GM23338 (cell line): ENCODE measurements around the gene MYO6. TPM values are rescaled to one million over a fixed set of nuclear protein-coding genes. Genes with fewer than 3 reads are reported as not detected.

Source experiments
- ATAC-seq: fragments of 200-7000 bp; cut with Tn5 transposase; 3 replicates; pipeline ENCODE4 v1.9.1; 2020
- DNase-seq: peaks from one replicate; pipeline ENCODE4 v3.0.0-alpha.2; 2015; ENCODE audit warnings: low spot score
- H2AFZ ChIP-seq: fragments of 200-600 bp; sonication (generic); 2 replicates; pipeline ENCODE4 v1.8.0; 2016; ENCODE audit warnings: antibody characterized with exemption, mild to moderate bottlenecking, moderate library complexity
- H3F3A ChIP-seq: fragments of 200-600 bp; sonication (generic); replicated peaks from 2 replicates; pipeline ENCODE4 v1.8.0; 2017; ENCODE audit warnings: antibody characterized with exemption, mixed run types, low read depth
- H3K27ac ChIP-seq: fragments of 200-600 bp; sonication (generic); 2 replicates; pipeline ENCODE4 v1.6.1; 2016; ENCODE audit warnings: low read depth
- H3K27me3 ChIP-seq: fragments of 200-600 bp; sonication (generic); 2 replicates; pipeline ENCODE4 v1.8.0; 2016; ENCODE audit warnings: mild to moderate bottlenecking, mixed run types, moderate library complexity; ENCODE audit not compliant: insufficient read depth
- H3K36me3 ChIP-seq: fragments of 200-600 bp; sonication (generic); 2 replicates; pipeline ENCODE4 v1.8.0; 2016; ENCODE audit warnings: mild to moderate bottlenecking; ENCODE audit not compliant: insufficient read depth
- H3K4me1 ChIP-seq: fragments of 200-600 bp; sonication (generic); 2 replicates; pipeline ENCODE4 v1.8.0; 2016; ENCODE audit warnings: mild to moderate bottlenecking, moderate library complexity; ENCODE audit not compliant: insufficient read depth
- H3K4me2 ChIP-seq: fragments of 200-600 bp; sonication (generic); 2 replicates; pipeline ENCODE4 v1.7.1; 2017; ENCODE audit warnings: mixed run types
- H3K4me3 ChIP-seq: fragments of 200-600 bp; sonication (generic); 2 replicates; pipeline ENCODE4 v1.6.1; 2016; ENCODE audit warnings: mixed run types
- H3K79me2 ChIP-seq: fragments of 200-600 bp; sonication (generic); replicated peaks from 2 replicates; pipeline ENCODE4 v1.8.0; 2017; ENCODE audit warnings: mild to moderate bottlenecking; ENCODE audit not compliant: insufficient read depth
- H3K9me2 ChIP-seq: fragments of 200-600 bp; sonication (generic); 2 replicates; pipeline ENCODE4 v1.8.0; 2017; ENCODE audit not compliant: insufficient read depth
- H4K20me1 ChIP-seq: fragments of 200-600 bp; sonication (generic); replicated peaks from 2 replicates; pipeline ENCODE4 v1.8.0; 2017; ENCODE audit warnings: mild to moderate bottlenecking; ENCODE audit not compliant: insufficient read depth
- H3K27ac Mint-ChIP-seq: 2 replicates; pipeline ENCODE4 v1.8.0; 2020; ENCODE audit warnings: inconsistent platforms, mild to moderate bottlenecking, moderate library complexity, mixed read lengths
- H3K27me3 Mint-ChIP-seq: 3 replicates; pipeline ENCODE4 v1.8.0; 2022; ENCODE audit warnings: low read depth, mild to moderate bottlenecking, moderate library complexity, mixed read lengths, inconsistent platforms; ENCODE audit not compliant: insufficient read depth, poor library complexity
- H3K36me3 Mint-ChIP-seq: 3 replicates; pipeline ENCODE4 v1.8.0; 2021; ENCODE audit warnings: low read depth, mild to moderate bottlenecking, inconsistent platforms, moderate library complexity, mixed read lengths
- H3K4me1 Mint-ChIP-seq: 3 replicates; pipeline ENCODE4 v1.8.0; 2020; ENCODE audit warnings: mild to moderate bottlenecking, inconsistent platforms, mixed read lengths
- H3K4me3 Mint-ChIP-seq: 3 replicates; pipeline ENCODE4 v1.8.0; 2021; ENCODE audit warnings: moderate library complexity, mild to moderate bottlenecking, inconsistent platforms, mixed read lengths
- H3K9me3 Mint-ChIP-seq: 3 replicates; pipeline ENCODE4 v1.8.0; 2020; ENCODE audit warnings: moderate library complexity, mild to moderate bottlenecking, inconsistent platforms, mixed read lengths
- CREB1 ChIP-seq: fragments of 250-450 bp; sonication (Bioruptor Pico); IDR thresholded peaks from 2 replicates; pipeline ENCODE4 v1.5.0; 2020; ENCODE audit warnings: low read depth, mild to moderate bottlenecking, moderate library complexity
- CTCF ChIP-seq, 2 experiments: fragments of 200-600 bp in 1 of 2; sonication (generic) in 1 of 2; conservative IDR thresholded peaks; 2 replicates each; pipeline versions ENCODE4 v1.5.1 to v1.6.1; 2016 to 2017; ENCODE audit warnings: antibody characterized with exemption in 2 of 2, low read depth in 2 of 2, mild to moderate bottlenecking in 2 of 2, moderate library complexity in 1 of 2
- ETS1 ChIP-seq: IDR thresholded peaks from 2 replicates; pipeline ENCODE4 v1.6.1; 2016; ENCODE audit warnings: antibody characterized with exemption
- EZH2 ChIP-seq: fragments of 200-600 bp; sonication (generic); IDR thresholded peaks from one replicate; pipeline ENCODE4 v1.8.0; 2017; ENCODE audit warnings: antibody characterized with exemption, mild to moderate bottlenecking, low read depth; ENCODE audit not compliant: unreplicated experiment
- EZH2phosphoT487 ChIP-seq: fragments of 200-600 bp; sonication (generic); IDR thresholded peaks from one replicate; pipeline ENCODE4 v1.8.1; 2018; ENCODE audit warnings: antibody characterized with exemption; ENCODE audit not compliant: unreplicated experiment
- JUNB ChIP-seq: IDR thresholded peaks from one replicate; pipeline ENCODE4 v1.6.1; 2016; ENCODE audit warnings: antibody characterized with exemption; ENCODE audit not compliant: unreplicated experiment
- NANOG ChIP-seq: IDR thresholded peaks from 2 replicates; pipeline ENCODE4 v1.6.1; 2016; ENCODE audit warnings: antibody characterized with exemption, borderline replicate concordance
- POLR2AphosphoS5 ChIP-seq: IDR thresholded peaks from 2 replicates; pipeline ENCODE4 v1.6.1; 2016; ENCODE audit warnings: antibody characterized with exemption, low read depth
- REST ChIP-seq: IDR thresholded peaks from one replicate; pipeline ENCODE4 v1.6.1; 2018; ENCODE audit warnings: antibody characterized with exemption; ENCODE audit not compliant: unreplicated experiment
- STAT1 ChIP-seq: IDR thresholded peaks from one replicate; pipeline ENCODE4 v1.6.1; 2016; ENCODE audit warnings: antibody characterized with exemption; ENCODE audit not compliant: unreplicated experiment
- ZNF114 ChIP-seq: fragments of 250-450 bp; sonication (Bioruptor Pico); IDR thresholded peaks from 2 replicates; pipeline ENCODE4 v1.5.0; 2020; ENCODE audit warnings: mild to moderate bottlenecking, moderate library complexity
- ZNF331 ChIP-seq: fragments of 250-450 bp; sonication (Bioruptor Pico); IDR thresholded peaks from 2 replicates; pipeline ENCODE4 v1.5.0; 2020; ENCODE audit warnings: low read depth, mild to moderate bottlenecking, moderate library complexity
- ZNF462 ChIP-seq: fragments of 250-450 bp; sonication (Bioruptor Pico); IDR thresholded peaks from 2 replicates; pipeline ENCODE4 v1.5.0; 2020; ENCODE audit warnings: mild to moderate bottlenecking, moderate library complexity
- polyA plus RNA-seq: library from polyadenylated mRNA; unstranded; fragments of >200 nt; fragmentation: Nextera tagmentation; extraction: Ambion mirVana; gene quantifications from 2 replicates; pipeline ENCODE4 v1.2.1, GENCODE V29; 2016
- total RNA-seq: library from RNA; depleted of rRNA; stranded (reverse); fragments of >200 nt; shearing (Covaris generic); gene quantifications from 2 replicates; pipeline ENCODE4 v1.2.3, GENCODE V29; 2014

MYO6 gene
- total and polyA plus RNA-seq, 2 experiments from 2014 or later, result 21.8 to 33.0 TPM

GRCh38 chr6:75842732-75843131, 93.7 kb downstream of the MYO6 start:
- no peaks in the 10 kb centered on the region for H3K27me3 ChIP-seq
- H3K79me2 ChIP-seq, result no peaks in the 10 kb centered on the region
- no peaks in the 10 kb centered on the region for H3K36me3 Mint-ChIP-seq
- no peak overlapping the region for H3K4me3 Mint-ChIP-seq
- H3K27ac ChIP-seq, result no peak overlapping the region
- H3K27ac Mint-ChIP-seq, result no peak overlapping the region
- no peak overlapping the region for H2AFZ ChIP-seq
- no peaks in the 10 kb centered on the region for H3K9me3 Mint-ChIP-seq
- ATAC-seq (no peak), DNase-seq (no peak)
- H3K4me1 Mint-ChIP-seq, result no peaks in the 10 kb centered on the region
- no peak overlapping the region for H3K4me2 ChIP-seq
- TF ChIP-seq ZNF114 (CRISPR knock-in tag), result no peak
- TF ChIP-seq EZH2phosphoT487, result no peak
- no peak for TF ChIP-seq CTCF (conservative IDR thresholded peaks at IDR 0.05; ENCODE audit: low read depth in 2 of 2)
- TF ChIP-seq POLR2AphosphoS5, result no peak
- TF ChIP-seq STAT1, result no peak
- TF ChIP-seq JUNB, result no peak
- no peak for TF ChIP-seq CREB1 (CRISPR knock-in tag)
- TF ChIP-seq NANOG, result no peak
- TF ChIP-seq ZNF331 (CRISPR knock-in tag), result no peak
- TF ChIP-seq ZNF462 (CRISPR knock-in tag), result no peak
- no peak for TF ChIP-seq EZH2
- no peak for TF ChIP-seq ETS1
- TF ChIP-seq REST, result no peak
- no peaks in the 10 kb centered on the region for H3K4me1 ChIP-seq
- H3K9me2 ChIP-seq, result no peaks in the 10 kb centered on the region
- H4K20me1 ChIP-seq, result no peaks in the 10 kb centered on the region
- H3F3A ChIP-seq, result no peaks in the 10 kb centered on the region
- H3K36me3 ChIP-seq, result no peaks in the 10 kb centered on the region
- no peaks in the 10 kb centered on the region for H3K27me3 Mint-ChIP-seq
- H3K4me3 ChIP-seq, result no peak overlapping the region
